Body of pancreas (tissue), 4 donors: ENCODE results near the gene NEK1.
"Not testable (repeated sequence)": the region's sequence is repeated elsewhere in the genome, so short reads cannot be mapped to it uniquely, and the experiment has no call there.

Source experiments
- POLR2A ChIP-seq, 3 donors: fragments of 450-650 bp; IDR thresholded peaks; one replicate each; pipeline ENCODE4 v1.6.1; 2016; ENCODE audit warnings: antibody characterized with exemption in 3 of 3, mild to moderate bottlenecking in 2 of 3
- TF ChIP-seq, protein P1 (sequence below), 7 experiments: fragments of 450-650 bp in 4 of 7; fragments of 200-600 bp in 3 of 7; sonication (generic) in 3 of 7; IDR thresholded peaks; one replicate each; pipeline ENCODE4 v1.5.1; 2016 to 2019; ENCODE audit warnings: antibody characterized with exemption in 7 of 7

GRCh38 chr4:169624012-169624411 lies 11.6 kb upstream of the NEK1 start:
- not testable (repeated sequence) for TF ChIP-seq POLR2A (IDR thresholded peaks at IDR 0.05)
- TF ChIP-seq, protein P1, sequence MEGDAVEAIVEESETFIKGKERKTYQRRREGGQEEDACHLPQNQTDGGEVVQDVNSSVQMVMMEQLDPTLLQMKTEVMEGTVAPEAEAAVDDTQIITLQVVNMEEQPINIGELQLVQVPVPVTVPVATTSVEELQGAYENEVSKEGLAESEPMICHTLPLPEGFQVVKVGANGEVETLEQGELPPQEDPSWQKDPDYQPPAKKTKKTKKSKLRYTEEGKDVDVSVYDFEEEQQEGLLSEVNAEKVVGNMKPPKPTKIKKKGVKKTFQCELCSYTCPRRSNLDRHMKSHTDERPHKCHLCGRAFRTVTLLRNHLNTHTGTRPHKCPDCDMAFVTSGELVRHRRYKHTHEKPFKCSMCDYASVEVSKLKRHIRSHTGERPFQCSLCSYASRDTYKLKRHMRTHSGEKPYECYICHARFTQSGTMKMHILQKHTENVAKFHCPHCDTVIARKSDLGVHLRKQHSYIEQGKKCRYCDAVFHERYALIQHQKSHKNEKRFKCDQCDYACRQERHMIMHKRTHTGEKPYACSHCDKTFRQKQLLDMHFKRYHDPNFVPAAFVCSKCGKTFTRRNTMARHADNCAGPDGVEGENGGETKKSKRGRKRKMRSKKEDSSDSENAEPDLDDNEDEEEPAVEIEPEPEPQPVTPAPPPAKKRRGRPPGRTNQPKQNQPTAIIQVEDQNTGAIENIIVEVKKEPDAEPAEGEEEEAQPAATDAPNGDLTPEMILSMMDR (IDR thresholded peaks at IDR 0.05) = not testable (repeated sequence)
